Motor neuron (in vitro differentiated cells): ENCODE measurements around the gene KRTAP1-5. TPM values are rescaled to one million over a fixed set of nuclear protein-coding genes. Genes with fewer than 3 reads are reported as not detected.
"Not testable (repeated sequence)": the region's sequence is repeated elsewhere in the genome, so short reads cannot be mapped to it uniquely, and the experiment has no call there.

Source experiments
- ATAC-seq, 8 experiments: fragments of 200-7000 bp; cut with Tn5 transposase; replicated peaks in 6 of 8; 2 replicates each; pipeline ENCODE4 v1.8.0; 2021; ENCODE audit warnings: mild to moderate bottlenecking in 8 of 8, moderate library complexity in 8 of 8
- H3K27ac ChIP-seq, 2 donors: fragments of 250-450 bp; sonication (Bioruptor Pico); 2 replicates each; pipeline ENCODE4 v1.9.0; 2021; ENCODE audit warnings: antibody characterized with exemption in 2 of 2, mild to moderate bottlenecking in 2 of 2, moderate library complexity in 1 of 2
- H3K4me1 ChIP-seq, 2 donors: fragments of 250-450 bp; sonication (Bioruptor Pico); replicated peaks in 1 of 2; 2 replicates each; pipeline ENCODE4 v1.6.1; 2021; ENCODE audit warnings: antibody characterized with exemption in 2 of 2, mild to moderate bottlenecking in 2 of 2, moderate library complexity in 1 of 2
- H3K4me3 ChIP-seq, 5 donors: fragments of 250-450 bp; sonication (Bioruptor Pico); 2 replicates each; pipeline ENCODE4 v1.9.0; 2021; ENCODE audit warnings: antibody characterized with exemption in 5 of 5, mild to moderate bottlenecking in 5 of 5, moderate library complexity in 4 of 5
- WGBS, 10 experiments: fragments of 450-650 bp; shearing (Covaris generic); methylation state at CpG; one replicate each; pipeline ENCODE4 v1.0.0; 2022; 5-methylcytosine and 5-hydroxymethylcytosine counted together
- in situ Hi-C, 9 experiments: fragments of 400-800 bp; cut with MboI; loops; one replicate each; pipeline ENCODE4 v1.15.0; 2021; ENCODE audit warnings: low sequenced_read_pairs in 9 of 9, low pct_unique_long_range_greater_than_20kb in 2 of 9; ENCODE audit not compliant: unreplicated experiment in 9 of 9
- total RNA-seq, 8 experiments: library from RNA; unstranded; fragments of 300-600 nt; gene quantifications; 2 replicates each; pipeline versions ENCODE4 v1.2.3 to v1.2.4, GENCODE V29; 2022

The KRTAP1-5 gene
- total RNA-seq, 8 experiments from 2014 or later = not detected

- no peak for ATAC-seq
- Histone ChIP-seq H3K4me1 (no peaks in the 10 kb centered on the region), H3K27ac (no peak overlapping the region), H3K4me3 (no peak overlapping the region)
- in situ Hi-C loops = no loop called here
- WGBS, 10 experiments = 38 to 100% (median 50%) methylated on average over 1 to 2 of the region's 2 CpGs; no CpG with 5 or more reads in 1 of the 10 experiments
These were observed 10.9 kb upstream of the KRTAP1-5 start for GRCh38 chr17:41037853-41038350.

GRCh38 chr17:41034346-41034935 is 7.4 kb upstream of the KRTAP1-5 start, which contains the start of gene KRTAP1-3:
Gene KRTAP1-3 (minus strand): TSS chr17:41034874. CDS start chr17:41034821, 53 bp downstream.
- in situ Hi-C loops, ATAC-seq, H3K27ac ChIP-seq, H3K4me1 ChIP-seq, H3K4me3 ChIP-seq: not testable (repeated sequence)
- whole genome bisulfite sequencing, 10 experiments = 70 to 100% (median 89%) methylated on average over 2 to 6 of the region's 10 CpGs; no CpG with 5 or more reads in 4 of the 10 experiments

GRCh38 chr17:41029633-41030245 is 2.7 kb upstream of the KRTAP1-5 start, which contains the start of gene KRTAP1-4:
Gene KRTAP1-4 (minus strand): TSS chr17:41030195. CDS start chr17:41030078, 117 bp downstream.
- H3K4me1 ChIP-seq = no peaks in the 10 kb centered on the region
- H3K4me3 ChIP-seq = no peak within 1 kb of the TSS
- ATAC-seq = no peak
- in situ Hi-C loops = no loop called here
- WGBS, 10 experiments = 0 to 100% (median 68%) methylated on average over 1 to 3 of the region's 12 CpGs; no CpG with 5 or more reads in 2 of the 10 experiments
- no peak within 1 kb of the TSS for H3K27ac ChIP-seq

GRCh38 chr17:41024697-41025096 is 2.3 kb downstream of the KRTAP1-5 start:
- in situ Hi-C loops = no loop called here

GRCh38 chr17:41020336-41020735 is 6.7 kb downstream of the KRTAP1-5 start:
- H3K4me3 ChIP-seq = no peak overlapping the region
- no peak for ATAC-seq
- H3K27ac ChIP-seq = no peak overlapping the region
- no peaks in the 10 kb centered on the region for H3K4me1 ChIP-seq
- in situ Hi-C loops = no loop called here

More at GRCh38 chr17:41024697-41025096, 2.3 kb downstream of the KRTAP1-5 start:
- no peaks in the 10 kb centered on the region for H3K4me1 ChIP-seq
- no peak overlapping the region for H3K27ac ChIP-seq
- no peak for ATAC-seq
- no peak overlapping the region for H3K4me3 ChIP-seq
- WGBS, 10 experiments = 14 to 92% (median 62%) methylated on average over 1 to 3 of the region's 3 CpGs

- Histone ChIP-seq H3K27ac (no peak overlapping the region), H3K4me3 (no peak overlapping the region), H3K4me1 (no peaks in the 10 kb centered on the region)
- in situ Hi-C loops = no loop called here
- WGBS, 10 experiments = 86 to 100% (median 100%) methylated on average over 1 to 3 of the region's 3 CpGs; no CpG with 5 or more reads in 3 of the 10 experiments
- no peak for ATAC-seq
These were observed 7.6 kb downstream of the KRTAP1-5 start for GRCh38 chr17:41019415-41019814.

- H3K4me3 ChIP-seq = no peak overlapping the region
- ATAC-seq = no peak
- H3K4me1 ChIP-seq = peaks cover 0 to 4% of the 10 kb centered on the region in 2 donors
- in situ Hi-C loops = no loop called here
- WGBS, 10 experiments = 40 to 100% (median 81%) methylated on average over 1 to 3 of the region's 3 CpGs; no CpG with 5 or more reads in 3 of the 10 experiments
- H3K27ac ChIP-seq = no peak overlapping the region
These were observed 8.5 kb downstream of the KRTAP1-5 start for GRCh38 chr17:41018541-41018940.

- WGBS, 10 experiments = 29 to 88% (median 71%) methylated on average over 1 to 13 of the region's 13 CpGs; no CpG with 5 or more reads in 1 of the 10 experiments
- no peak for ATAC-seq
- Histone ChIP-seq H3K4me1 (peaks cover 0 to 4% of the 10 kb centered on the region in 2 donors), H3K4me3 (no peak overlapping the region), H3K27ac (no peak overlapping the region)
- in situ Hi-C loops = no loop called here
These were observed 10.3 kb downstream of the KRTAP1-5 start for GRCh38 chr17:41016578-41017215.

- Histone ChIP-seq H3K4me1 (peaks cover 0 to 4% of the 10 kb centered on the region in 2 donors), H3K4me3 (no peak overlapping the region), H3K27ac (no peak overlapping the region)
- in situ Hi-C loops = no loop called here
- WGBS, 10 experiments = 52 to 86% (median 66%) methylated on average over 3 to 7 of the region's 7 CpGs; no CpG with 5 or more reads in 3 of the 10 experiments
- peak in 4 of 8 experiments; percentile 42 to 67 (median 50) for ATAC-seq
These were observed 11.6 kb downstream of the KRTAP1-5 start for GRCh38 chr17:41015454-41015853.

- 0 to 57% (median 29%) methylated on average over 1 of the region's 1 CpG; no CpG with 5 or more reads in 3 of the 10 experiments for WGBS, 10 experiments
- peaks cover 0 to 4% of the 10 kb centered on the region in 2 donors for H3K4me1 ChIP-seq
- in situ Hi-C loops = no loop called here
- H3K27ac ChIP-seq = no peak overlapping the region
- ATAC-seq = peak in 6 of 8 experiments; percentile 32 to 91 (median 74)
- H3K4me3 ChIP-seq = no peak overlapping the region
These were observed 13.4 kb downstream of the KRTAP1-5 start for GRCh38 chr17:41013606-41014005.

GRCh38 chr17:41013181-41013580 is 13.8 kb downstream of the KRTAP1-5 start:
- in situ Hi-C loops = no loop called here
- H3K4me3 ChIP-seq = no peak overlapping the region
- 7 to 90% (median 30%) methylated on average over 3 of the region's 3 CpGs; no CpG with 5 or more reads in 3 of the 10 experiments for WGBS, 10 experiments
- ATAC-seq = no peak
- H3K27ac ChIP-seq = no peak overlapping the region
- H3K4me1 ChIP-seq = peaks cover 0 to 4% of the 10 kb centered on the region in 2 donors

GRCh38 chr17:41012326-41013120 is 14.5 kb downstream of the KRTAP1-5 start:
- Histone ChIP-seq H3K4me1 (peaks cover 0 to 4% of the 10 kb centered on the region in 2 donors), H3K4me3 (no peak overlapping the region), H3K27ac (no peak overlapping the region)
- ATAC-seq = no peak
- in situ Hi-C loops = no loop called here
- 8 to 88% (median 83%) methylated on average over 1 to 5 of the region's 6 CpGs; no CpG with 5 or more reads in 1 of the 10 experiments for WGBS, 10 experiments
